ENCODE data around the gene SPDL1.

- TF ChIP-seq CTCF (IDR thresholded peaks at IDR 0.05; ENCODE audit: poor library complexity) (no peak), EZH2phosphoT487 (IDR thresholded peaks at IDR 0.05; ENCODE audit: low read depth, severe bottlenecking, unreplicated experiment) (no peak)
These were observed 67.2 kb downstream of the SPDL1 start for GRCh38 chr5:169650701-169651331.

Measured in hepatocyte (in vitro differentiated cells).